ENCODE results near the gene UXS1.

DNA sequence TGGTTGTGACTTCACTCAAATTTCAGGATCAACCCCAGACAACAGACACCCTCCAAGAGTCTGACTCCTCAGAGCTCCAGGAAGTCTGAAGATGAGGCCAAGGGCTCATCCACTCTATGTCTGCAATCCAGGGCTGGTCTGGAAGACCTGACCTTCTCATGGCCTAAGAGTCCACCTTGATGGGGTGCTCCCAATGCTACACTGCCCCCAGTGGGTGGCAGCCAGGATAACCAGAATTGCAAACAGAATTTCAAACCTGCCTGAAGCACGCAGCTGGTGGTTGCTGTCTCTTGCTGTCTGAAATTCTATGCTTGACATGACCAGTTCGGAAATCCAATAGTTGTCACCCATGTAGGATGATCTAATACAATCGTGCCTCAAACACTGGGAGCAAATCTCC, 96.0 kb downstream of the UXS1 start:
- TF ChIP-seq EZH2 (IDR thresholded peaks at IDR 0.05; ENCODE audit: borderline replicate concordance, insufficient read depth, low read length, poor library complexity, severe bottlenecking) (no peak), POLR2AphosphoS5 (IDR thresholded peaks at IDR 0.05) (no peak)
- TF ChIP-seq, protein P1, sequence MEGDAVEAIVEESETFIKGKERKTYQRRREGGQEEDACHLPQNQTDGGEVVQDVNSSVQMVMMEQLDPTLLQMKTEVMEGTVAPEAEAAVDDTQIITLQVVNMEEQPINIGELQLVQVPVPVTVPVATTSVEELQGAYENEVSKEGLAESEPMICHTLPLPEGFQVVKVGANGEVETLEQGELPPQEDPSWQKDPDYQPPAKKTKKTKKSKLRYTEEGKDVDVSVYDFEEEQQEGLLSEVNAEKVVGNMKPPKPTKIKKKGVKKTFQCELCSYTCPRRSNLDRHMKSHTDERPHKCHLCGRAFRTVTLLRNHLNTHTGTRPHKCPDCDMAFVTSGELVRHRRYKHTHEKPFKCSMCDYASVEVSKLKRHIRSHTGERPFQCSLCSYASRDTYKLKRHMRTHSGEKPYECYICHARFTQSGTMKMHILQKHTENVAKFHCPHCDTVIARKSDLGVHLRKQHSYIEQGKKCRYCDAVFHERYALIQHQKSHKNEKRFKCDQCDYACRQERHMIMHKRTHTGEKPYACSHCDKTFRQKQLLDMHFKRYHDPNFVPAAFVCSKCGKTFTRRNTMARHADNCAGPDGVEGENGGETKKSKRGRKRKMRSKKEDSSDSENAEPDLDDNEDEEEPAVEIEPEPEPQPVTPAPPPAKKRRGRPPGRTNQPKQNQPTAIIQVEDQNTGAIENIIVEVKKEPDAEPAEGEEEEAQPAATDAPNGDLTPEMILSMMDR (IDR thresholded peaks at IDR 0.05; ENCODE audit: poor library complexity, severe bottlenecking), result peak; percentile 33
